ENCODE measurements around the gene PLEKHB1. TPM values are rescaled to one million over a fixed set of nuclear protein-coding genes. Genes with fewer than 3 reads are reported as not detected.

Gene PLEKHB1
- total and polyA plus RNA-seq, 5 experiments from 2014 or later, result 79.1 to 155 (median 103) TPM

DNA sequence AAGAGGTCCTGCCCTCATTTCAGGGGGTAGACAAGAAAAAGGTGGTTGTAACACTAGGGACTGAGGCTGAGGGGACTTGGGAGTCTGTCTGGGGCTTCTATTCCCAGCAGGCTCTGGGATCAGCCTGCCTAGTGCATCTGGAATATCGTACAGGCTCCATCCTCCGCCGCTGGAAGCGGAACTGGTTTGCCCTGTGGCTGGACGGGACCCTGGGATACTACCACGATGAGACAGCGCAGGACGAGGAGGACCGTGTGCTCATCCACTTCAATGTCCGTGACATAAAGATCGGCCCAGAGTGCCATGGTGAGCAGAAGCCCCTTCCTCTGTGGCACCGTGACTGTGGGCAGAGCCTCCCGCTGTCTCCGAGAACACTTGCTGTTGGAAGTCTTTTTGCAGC is 4.0 kb downstream of the PLEKHB1 start:
- ATAC-seq, result no peak
- Mint-ChIP-seq H3K4me1 (peaks cover 18 to 33% (median 29%) of the 10 kb centered on the region in 4 donors), H3K27ac (peak overlapping the region in 1 of 10 donors; percentile 90)

DNA sequence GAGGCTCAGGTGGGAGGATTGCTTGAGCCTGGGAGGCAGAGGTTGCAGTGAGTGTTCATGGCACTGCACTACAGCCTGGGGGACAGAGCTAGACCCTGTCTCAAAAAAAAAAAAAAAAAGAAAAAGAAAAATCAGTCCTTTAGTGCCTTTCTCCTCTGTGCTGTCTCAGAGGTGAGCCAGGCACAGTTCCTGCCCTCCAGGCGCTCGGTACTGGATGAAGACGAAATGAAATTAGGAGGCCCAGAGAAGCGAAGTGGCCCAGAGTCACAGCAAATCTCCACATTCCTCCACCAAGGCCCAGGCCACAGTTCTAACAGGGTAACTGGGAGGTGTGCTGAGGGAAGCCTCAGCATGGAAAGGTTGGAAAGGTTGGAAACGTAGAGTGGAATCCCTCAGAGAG is 4.9 kb downstream of the PLEKHB1 start:
- Mint-ChIP-seq H3K27ac (no peak overlapping the region), H3K27me3 (no peaks in the 10 kb centered on the region), H3K4me1 (peaks cover 18 to 33% (median 28%) of the 10 kb centered on the region in 4 donors), H3K9me3 (no peaks in the 10 kb centered on the region), H3K4me3 (no peak overlapping the region), H3K36me3 (peaks cover 0 to 47% (median 2%) of the 10 kb centered on the region in 3 donors)
- ATAC-seq (no peak), DNase-seq (no peak)
- POLR2A ChIA-PET, result no interaction called here

More for the DNA sequence above, 4.0 kb downstream of the PLEKHB1 start:
- Mint-ChIP-seq H3K4me3 (no peak overlapping the region), H3K9me3 (no peaks in the 10 kb centered on the region), H3K36me3 (peaks cover 0 to 40% (median 2%) of the 10 kb centered on the region in 3 donors), H3K27me3 (no peaks in the 10 kb centered on the region)
- POLR2A ChIA-PET, result interaction anchor here (1.6 kb wide), 1 partner anchor 10 kb away, joined by 4 read pairs; no protein-coding TSS in a partner anchor
- no peak for DNase-seq

DNA sequence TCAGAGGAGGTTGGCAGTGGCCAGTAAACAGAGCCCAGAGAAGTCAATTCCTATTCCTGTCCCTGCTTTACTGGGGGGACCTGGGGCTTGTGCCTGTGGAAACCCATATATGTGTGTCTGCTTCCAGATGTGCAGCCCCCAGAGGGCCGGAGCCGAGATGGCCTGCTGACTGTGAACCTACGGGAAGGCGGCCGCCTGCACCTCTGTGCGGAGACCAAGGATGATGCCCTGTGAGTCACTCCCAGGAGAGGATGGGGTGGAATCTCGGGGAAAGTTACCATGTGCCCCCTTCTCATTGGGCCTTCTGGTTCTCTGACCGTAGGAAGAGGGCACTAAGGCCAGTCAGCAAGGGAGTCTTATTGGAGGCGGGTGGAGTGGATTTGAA is 5.3 kb downstream of the PLEKHB1 start:
- POLR2A ChIA-PET, result no interaction called here
- peaks cover 18 to 31% (median 26%) of the 10 kb centered on the region in 4 donors for H3K4me1 Mint-ChIP-seq
- no peaks in the 10 kb centered on the region for H3K9me3 Mint-ChIP-seq
- H3K27me3 Mint-ChIP-seq, result no peaks in the 10 kb centered on the region
- H3K36me3 Mint-ChIP-seq, result peaks cover 0 to 49% (median 2%) of the 10 kb centered on the region in 3 donors
- H3K27ac Mint-ChIP-seq, result peak overlapping the region in 1 of 10 donors; percentile 48
- DNase-seq, result no peak
- peak overlapping the region in 1 of 10 donors; percentile 20 for H3K4me3 Mint-ChIP-seq
- ATAC-seq, result no peak

DNA sequence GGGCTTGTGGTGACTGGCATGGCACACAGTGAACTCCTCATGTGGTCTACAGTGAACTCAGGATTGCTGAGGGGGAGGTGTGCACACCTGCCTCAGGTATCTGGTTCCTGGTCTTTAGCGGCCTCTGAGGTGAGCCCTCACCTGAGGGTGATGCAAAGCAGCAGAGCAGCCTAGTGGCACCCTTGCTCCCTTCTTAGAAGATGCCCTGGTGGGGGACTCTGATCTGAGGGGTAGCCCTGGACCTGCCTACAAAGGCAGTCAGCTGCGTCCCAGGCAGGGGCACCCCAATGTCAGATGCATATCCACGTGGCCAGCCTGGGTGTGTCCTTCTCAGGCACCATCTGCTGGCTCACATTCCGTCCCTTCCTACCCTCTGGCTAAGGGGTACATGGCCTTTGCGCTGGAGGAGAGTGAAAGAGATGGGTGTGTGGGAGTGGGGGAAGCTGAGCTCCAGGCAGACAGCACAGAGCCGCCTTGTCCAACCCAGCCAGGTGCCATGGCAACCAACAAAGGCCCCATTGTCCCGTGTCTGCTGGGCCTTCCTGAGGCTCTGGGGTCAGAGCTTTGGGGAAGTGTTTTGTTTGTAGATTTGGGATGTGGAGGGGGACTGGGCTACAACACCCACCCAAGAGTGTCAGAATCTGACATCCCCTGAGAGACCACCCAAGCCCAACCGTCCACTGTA is 5.8 kb downstream of the PLEKHB1 start:
- peaks cover 0 to 49% (median 2%) of the 10 kb centered on the region in 3 donors for H3K36me3 Mint-ChIP-seq
- H3K9me3 Mint-ChIP-seq, result no peaks in the 10 kb centered on the region
- POLR2A ChIA-PET, result no interaction called here
- DNase-seq (no peak), ATAC-seq (no peak)
- H3K27me3 Mint-ChIP-seq, result no peaks in the 10 kb centered on the region
- H3K4me1 Mint-ChIP-seq, result peaks cover 14 to 25% (median 20%) of the 10 kb centered on the region in 4 donors
- no peak overlapping the region for H3K4me3 Mint-ChIP-seq
- H3K27ac Mint-ChIP-seq, result peak overlapping the region in 1 of 10 donors; percentile 50

DNA sequence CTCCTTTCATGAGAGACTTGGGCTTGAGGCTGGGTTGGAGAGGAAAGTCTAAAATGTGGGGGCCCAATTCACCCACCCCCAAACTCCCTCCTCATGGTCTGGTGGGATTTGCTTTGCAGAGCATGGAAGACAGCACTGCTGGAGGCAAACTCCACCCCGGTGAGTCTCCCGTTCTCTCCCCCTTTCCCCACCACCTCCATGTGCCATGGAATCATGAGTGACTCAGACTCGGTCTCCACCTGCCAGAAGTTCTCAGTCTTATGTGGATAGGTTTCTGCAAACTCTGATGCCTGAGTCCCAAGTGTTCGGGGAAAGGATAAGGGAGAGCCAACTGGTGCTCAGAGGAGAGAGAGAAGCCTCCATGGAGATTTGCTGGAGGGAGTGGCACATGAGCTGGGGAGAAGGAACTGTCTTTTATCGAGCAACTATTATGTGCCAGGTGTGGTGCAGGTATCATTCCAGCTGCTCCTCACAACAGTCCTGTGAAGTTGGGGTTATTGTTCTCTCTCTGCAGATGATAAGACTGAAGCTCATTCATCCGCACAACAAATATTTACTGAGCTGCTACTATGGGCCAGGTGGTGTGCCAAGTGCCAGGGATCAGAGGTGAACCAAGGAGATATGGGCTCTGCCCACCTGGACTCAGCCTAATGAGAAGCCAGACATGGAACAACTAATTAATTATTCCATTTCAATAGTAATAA is 6.6 kb downstream of the PLEKHB1 start:
- ATAC-seq, result no peak
- DNase-seq, result no peak
- POLR2A ChIA-PET, result no interaction called here
- Mint-ChIP-seq H3K27me3 (no peaks in the 10 kb centered on the region), H3K27ac (peak overlapping the region in 2 of 10 donors; percentile 15 to 50), H3K4me1 (peaks cover 10 to 17% (median 13%) of the 10 kb centered on the region in 4 donors), H3K36me3 (peaks cover 0 to 49% (median 2%) of the 10 kb centered on the region in 3 donors), H3K4me3 (no peak overlapping the region), H3K9me3 (no peaks in the 10 kb centered on the region)

DNA sequence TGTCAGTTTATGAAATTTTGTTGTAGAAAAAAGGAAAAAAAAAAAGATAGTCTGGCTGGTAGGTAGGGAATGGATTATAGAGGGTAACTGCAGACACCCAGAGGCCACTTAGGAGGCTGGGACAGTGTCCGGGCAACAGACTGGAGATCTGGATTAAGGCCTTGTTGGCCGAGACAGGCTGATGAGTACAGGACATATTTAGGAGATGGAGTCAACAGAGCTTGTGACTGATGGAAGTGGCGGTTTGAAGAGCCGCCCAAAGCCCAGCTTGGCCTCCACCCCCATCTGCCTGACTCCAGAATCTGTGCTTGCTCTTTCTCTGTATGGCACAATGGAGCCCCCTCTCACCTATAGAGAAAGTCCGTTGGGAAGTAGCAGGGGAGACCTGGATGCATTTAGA is 7.6 kb downstream of the PLEKHB1 start:
- peaks cover 4 to 12% (median 9%) of the 10 kb centered on the region in 4 donors for H3K4me1 Mint-ChIP-seq
- peak overlapping the region in 3 of 10 donors; percentile 43 to 84 (median 57) for H3K27ac Mint-ChIP-seq
- no peak for DNase-seq
- no peaks in the 10 kb centered on the region for H3K9me3 Mint-ChIP-seq
- H3K27me3 Mint-ChIP-seq, result no peaks in the 10 kb centered on the region
- POLR2A ChIA-PET, result no interaction called here
- H3K4me3 Mint-ChIP-seq, result no peak overlapping the region
- no peak for ATAC-seq
- peaks cover 0 to 51% (median 2%) of the 10 kb centered on the region in 3 donors for H3K36me3 Mint-ChIP-seq

DNA sequence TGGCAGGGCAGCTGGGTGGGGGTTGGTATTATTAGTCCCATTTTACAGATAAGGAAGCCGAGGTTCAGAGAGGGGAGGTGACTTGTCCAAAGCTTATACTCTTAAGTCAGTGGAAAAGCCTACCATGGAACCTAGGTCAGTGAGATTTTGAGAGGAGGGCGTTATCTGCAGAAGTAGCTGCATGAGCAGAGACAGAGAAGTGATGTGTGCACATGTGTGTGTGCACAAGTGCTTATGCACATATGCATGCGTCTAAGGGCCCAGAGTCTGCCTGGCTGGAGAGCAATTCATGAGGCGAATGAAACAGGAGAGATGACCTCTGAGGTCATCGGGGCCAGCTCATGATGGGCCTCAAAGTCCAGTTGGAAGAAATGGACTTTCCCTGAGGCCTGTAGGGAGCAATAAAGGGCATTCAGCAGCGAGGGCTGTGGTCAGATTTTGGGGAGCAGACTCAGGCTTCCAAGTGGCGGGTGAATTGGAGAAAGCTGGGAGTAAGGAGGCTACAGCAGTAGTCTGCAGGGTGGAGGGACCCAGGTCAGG is 8.2 kb downstream of the PLEKHB1 start:
- no peaks in the 10 kb centered on the region for H3K27me3 Mint-ChIP-seq
- H3K9me3 Mint-ChIP-seq, result no peaks in the 10 kb centered on the region
- no peak for ATAC-seq
- H3K4me3 Mint-ChIP-seq, result no peak overlapping the region
- peaks cover 0 to 7% (median 3%) of the 10 kb centered on the region in 4 donors for H3K4me1 Mint-ChIP-seq
- POLR2A ChIA-PET, result no interaction called here
- H3K36me3 Mint-ChIP-seq, result peaks cover 0 to 51% (median 2%) of the 10 kb centered on the region in 3 donors
- no peak for DNase-seq
- H3K27ac Mint-ChIP-seq, result peak overlapping the region in 4 of 10 donors; percentile 21 to 84 (median 50)

DNA sequence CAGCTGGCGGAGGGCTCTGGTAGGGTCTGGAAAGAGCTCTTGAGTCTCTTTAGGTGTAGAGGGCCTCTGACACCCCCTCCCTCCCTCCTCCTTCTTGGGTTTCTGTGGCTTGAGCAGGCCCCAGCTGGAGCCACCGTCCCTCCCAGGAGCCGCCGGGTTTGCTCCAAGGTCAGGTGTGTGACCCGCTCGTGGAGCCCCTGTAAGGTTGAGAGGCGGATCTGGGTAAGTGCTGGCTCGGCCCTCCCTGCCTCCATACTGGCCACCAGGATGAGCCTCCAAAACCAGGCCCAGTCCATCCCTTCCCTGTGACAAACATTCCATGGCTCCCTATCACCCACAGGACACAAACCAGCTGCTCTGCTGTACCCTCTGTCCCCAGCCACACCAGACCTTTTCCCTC is 9.3 kb downstream of the PLEKHB1 start:
- no peak overlapping the region for H3K4me3 Mint-ChIP-seq
- POLR2A ChIA-PET, result no interaction called here
- peaks cover 0 to 52% (median 2%) of the 10 kb centered on the region in 3 donors for H3K36me3 Mint-ChIP-seq
- ATAC-seq, result no peak
- no peaks in the 10 kb centered on the region for H3K27me3 Mint-ChIP-seq
- DNase-seq, result no peak
- H3K9me3 Mint-ChIP-seq, result no peaks in the 10 kb centered on the region
- peaks cover 4 to 6% (median 6%) of the 10 kb centered on the region in 4 donors for H3K4me1 Mint-ChIP-seq
- H3K27ac Mint-ChIP-seq, result peak overlapping the region in 4 of 10 donors; percentile 25 to 87 (median 45)

DNA sequence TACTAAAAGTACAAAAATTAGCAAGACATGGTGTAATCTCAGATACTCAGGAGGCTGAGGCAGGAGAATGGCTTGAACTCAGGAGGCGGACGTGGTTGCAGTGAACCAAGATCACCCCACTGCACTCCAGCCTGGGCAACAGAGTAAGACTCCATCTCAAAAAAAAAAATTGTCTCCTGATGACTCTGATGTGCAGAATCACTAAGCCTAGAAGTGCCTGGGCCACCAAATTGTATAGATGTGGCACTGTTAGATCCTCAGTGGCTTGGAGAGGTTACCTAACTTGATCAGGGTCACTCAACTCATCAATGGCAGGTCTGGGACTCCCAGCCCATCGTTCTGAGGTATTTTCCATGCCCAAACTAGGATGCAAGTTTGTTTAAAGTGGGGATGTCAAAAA is 10.6 kb downstream of the PLEKHB1 start:
- POLR2A ChIA-PET, result no interaction called here
- peaks cover 0 to 2% (median 0%) of the 10 kb centered on the region in 5 donors for H3K27me3 Mint-ChIP-seq
- ATAC-seq (no peak), DNase-seq (no peak)
- H3K9me3 Mint-ChIP-seq, result no peaks in the 10 kb centered on the region
- no peak overlapping the region for H3K27ac Mint-ChIP-seq
- no peak overlapping the region for H3K4me3 Mint-ChIP-seq
- peaks cover 8 to 15% (median 12%) of the 10 kb centered on the region in 4 donors for H3K4me1 Mint-ChIP-seq
- peaks cover 0 to 40% (median 2%) of the 10 kb centered on the region in 3 donors for H3K36me3 Mint-ChIP-seq

DNA sequence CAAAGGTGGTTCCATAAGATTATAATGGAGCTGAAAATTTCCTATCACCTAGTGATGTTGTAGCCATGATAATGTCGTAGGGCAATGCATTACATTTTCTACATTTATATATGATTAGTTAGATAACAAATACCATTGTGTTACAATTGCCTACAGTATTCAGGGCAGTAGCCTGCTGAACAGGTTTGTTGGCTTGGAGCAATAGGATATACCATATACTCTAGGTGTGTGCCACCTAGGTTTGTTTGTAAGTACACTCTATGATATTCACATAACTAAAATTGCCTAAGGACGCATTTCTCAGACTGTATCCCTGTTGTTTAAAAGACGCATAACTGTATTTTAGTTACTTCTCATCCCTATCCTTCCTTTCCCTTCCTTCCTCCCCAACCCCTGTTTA is 13.6 kb downstream of the PLEKHB1 start:
- peaks cover 0 to 2% (median 0%) of the 10 kb centered on the region in 5 donors for H3K27me3 Mint-ChIP-seq
- POLR2A ChIA-PET, result interaction anchor here (0.6 to 3.5 kb wide), 3 partner anchors 11 to 47 kb away, joined by 3 to 22 read pairs (median 4); no protein-coding TSS in a partner anchor

DNA sequence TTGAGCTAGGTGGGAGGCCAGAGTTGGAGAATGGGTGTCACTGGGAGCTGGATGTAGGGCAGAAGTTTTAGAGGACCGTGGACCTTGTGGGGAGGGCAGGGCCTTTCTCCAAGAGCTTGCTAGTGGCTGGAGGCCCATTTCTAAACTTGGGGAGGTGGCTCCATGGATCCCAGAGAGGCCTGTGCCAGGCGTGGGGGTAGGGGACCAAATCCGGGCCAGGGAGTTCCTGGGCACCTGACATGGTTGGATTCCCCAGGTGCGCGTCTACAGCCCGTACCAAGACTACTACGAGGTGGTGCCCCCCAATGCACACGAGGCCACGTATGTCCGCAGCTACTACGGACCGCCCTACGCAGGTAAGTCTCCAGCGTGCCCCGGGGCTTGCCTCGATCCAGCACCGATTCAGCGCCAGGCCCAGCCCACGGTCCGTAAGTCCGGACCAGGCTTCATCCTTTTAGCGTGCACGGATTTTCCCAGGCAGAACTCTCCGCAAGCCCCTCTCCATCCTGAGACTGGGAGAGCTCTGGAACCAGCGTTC is 14.2 kb downstream of the PLEKHB1 start:
- Mint-ChIP-seq H3K27me3 (peaks cover 0 to 2% (median 0%) of the 10 kb centered on the region in 5 donors), H3K27ac (peak overlapping the region in 2 of 10 donors; percentile 53 to 56), H3K4me1 (peaks cover 10 to 27% (median 22%) of the 10 kb centered on the region in 4 donors), H3K4me3 (peak overlapping the region in 6 of 10 donors; percentile 24 to 43 (median 30)), H3K9me3 (no peaks in the 10 kb centered on the region), H3K36me3 (peaks cover 0 to 24% (median 0%) of the 10 kb centered on the region in 3 donors)
- peak in 1 of 2 donors; percentile 38 for ATAC-seq
- no peak for DNase-seq
- POLR2A ChIA-PET, result interaction anchor here (1.2 to 3.5 kb wide), 2 partner anchors 11 to 35 kb away, joined by 4 to 22 read pairs; no protein-coding TSS in a partner anchor

More for the DNA sequence above, 13.6 kb downstream of the PLEKHB1 start:
- Mint-ChIP-seq H3K9me3 (no peaks in the 10 kb centered on the region), H3K36me3 (peaks cover 0 to 24% (median 0%) of the 10 kb centered on the region in 3 donors), H3K27ac (peak overlapping the region in 3 of 10 donors; percentile 13 to 53 (median 33)), H3K4me3 (peak overlapping the region in 2 of 10 donors; percentile 1 to 26), H3K4me1 (peaks cover 10 to 27% (median 20%) of the 10 kb centered on the region in 4 donors)
- no peak for ATAC-seq
- DNase-seq, result no peak

DNA sequence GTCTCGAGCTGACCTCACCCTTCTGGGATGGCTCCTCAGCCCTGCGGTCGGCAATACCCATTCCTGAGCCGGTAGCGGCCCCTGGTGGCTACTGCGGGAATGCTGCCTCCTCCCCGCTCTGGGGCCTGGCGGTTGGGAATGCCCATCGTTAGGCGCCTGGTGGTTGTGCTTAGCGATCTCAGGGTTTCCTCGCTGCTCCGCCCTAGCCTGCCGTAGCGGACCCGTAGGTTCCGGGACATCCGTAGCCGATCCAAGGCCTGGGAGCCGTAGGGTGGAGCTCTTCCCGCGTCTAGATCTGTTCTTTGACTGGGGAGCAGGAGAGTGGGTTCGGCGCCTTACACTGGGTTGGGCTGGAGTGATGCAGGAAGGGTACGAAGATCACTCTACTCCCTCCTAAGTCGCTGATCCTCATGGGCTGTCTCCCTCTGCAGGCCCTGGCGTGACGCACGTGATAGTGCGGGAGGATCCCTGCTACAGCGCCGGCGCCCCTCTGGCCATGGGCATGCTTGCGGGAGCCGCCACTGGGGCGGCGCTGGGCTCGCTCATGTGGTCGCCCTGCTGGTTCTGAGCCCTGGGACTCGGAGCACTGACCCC is 14.8 kb downstream of the PLEKHB1 start:
- Mint-ChIP-seq H3K4me1 (peaks cover 10 to 27% (median 23%) of the 10 kb centered on the region in 4 donors), H3K9me3 (no peaks in the 10 kb centered on the region), H3K27me3 (peaks cover 0 to 2% (median 0%) of the 10 kb centered on the region in 5 donors), H3K27ac (peak overlapping the region in 6 of 10 donors; percentile 45 to 58 (median 50)), H3K36me3 (peaks cover 0 to 18% (median 0%) of the 10 kb centered on the region in 3 donors), H3K4me3 (peak overlapping the region in 3 of 10 donors; percentile 11 to 57 (median 43))
- POLR2A ChIA-PET, result interaction anchor here (1.2 to 3.5 kb wide), 2 partner anchors 12 to 35 kb away, joined by 4 to 22 read pairs; no protein-coding TSS in a partner anchor
- DNase-seq, result peak; percentile 66 to 89 (median 82)
- ATAC-seq, result peak; percentile 95 to 97
